Fibroblast of lung (primary cell): Measurements from ENCODE around the gene RSPH1. TPM values are rescaled to one million over a fixed set of nuclear protein-coding genes. Genes with fewer than 3 reads are reported as not detected.

Experiments used
- DNase-seq, 2 donors: peaks; one replicate each; pipeline versions ENCODE4 v3.0.0 to v3.0.0-alpha.2; 2010; ENCODE audit warnings: low read depth in 2 of 2
- H2AFZ ChIP-seq: 2 replicates; pipeline ENCODE4 v1.5.1; 2012; ENCODE audit warnings: low read length, control low read depth, inconsistent platforms
- H3K27ac ChIP-seq: 2 replicates; pipeline ENCODE4 v1.5.1; 2011; ENCODE audit warnings: low read length, control low read depth; ENCODE audit not compliant: insufficient read depth
- H3K27me3 ChIP-seq: 2 replicates; pipeline ENCODE4 v1.5.1; 2011; ENCODE audit warnings: mild to moderate bottlenecking, low read length; ENCODE audit not compliant: control insufficient read depth, insufficient read depth
- H3K36me3 ChIP-seq: 2 replicates; pipeline ENCODE4 v1.5.1; 2011; ENCODE audit warnings: low read length; ENCODE audit not compliant: control insufficient read depth, insufficient read depth
- H3K4me1 ChIP-seq: 2 replicates; pipeline ENCODE4 v1.5.1; 2011; ENCODE audit warnings: low read length; ENCODE audit not compliant: control insufficient read depth, insufficient read depth; ENCODE audit errors: extremely low read depth
- H3K4me2 ChIP-seq: 2 replicates; pipeline ENCODE4 v1.5.1; 2011; ENCODE audit warnings: low read length, control low read depth; ENCODE audit not compliant: insufficient read depth; ENCODE audit errors: extremely low read depth
- H3K4me3 ChIP-seq, 4 experiments: fragments of 200-600 bp in 1 of 4; sonication (generic) in 1 of 4; replicated peaks in 1 of 4; 2 replicates each; pipeline ENCODE4 v1.5.1; 2011 to 2016; ENCODE audit warnings: low read length in 4 of 4, low read depth in 3 of 4, mild to moderate bottlenecking in 3 of 4, control low read depth in 2 of 4, inconsistent platforms in 1 of 4, mixed read lengths in 1 of 4; ENCODE audit not compliant: insufficient read depth in 1 of 4; ENCODE audit errors: control extremely low read depth in 1 of 4
- H3K79me2 ChIP-seq: 2 replicates; pipeline ENCODE4 v1.5.1; 2012; ENCODE audit warnings: mild to moderate bottlenecking, low read length, inconsistent platforms; ENCODE audit not compliant: control insufficient read depth, insufficient read depth
- H3K9ac ChIP-seq: 2 replicates; pipeline ENCODE4 v1.5.1; 2011; ENCODE audit warnings: mild to moderate bottlenecking, low read length, control low read depth; ENCODE audit not compliant: insufficient read depth
- H3K9me3 ChIP-seq: 2 replicates; pipeline ENCODE4 v1.5.1; 2012; ENCODE audit warnings: low read depth, low read length; ENCODE audit not compliant: control insufficient read depth, insufficient read depth
- H4K20me1 ChIP-seq: 2 replicates; pipeline ENCODE4 v1.5.1; 2011; ENCODE audit warnings: low read length; ENCODE audit not compliant: control insufficient read depth, insufficient read depth; ENCODE audit errors: extremely low read depth
- CTCF ChIP-seq, 2 donors: IDR thresholded peaks in 1 of 2; conservative IDR thresholded peaks in 1 of 2; 1 replicate in 1 of 2; 2 replicates in 1 of 2; pipeline ENCODE4 v1.5.1; 2011 to 2012; ENCODE audit warnings: low read length in 2 of 2, control low read depth in 1 of 2, inconsistent platforms in 1 of 2, low read depth in 1 of 2, mild to moderate bottlenecking in 1 of 2
- EZH2 ChIP-seq: IDR thresholded peaks from 2 replicates; pipeline ENCODE4 v1.5.1; 2012; ENCODE audit warnings: low read length, control low read depth, mild to moderate bottlenecking; ENCODE audit errors: missing control alignments
- polyA plus RNA-seq, 2 donors: library from polyadenylated mRNA; depleted of rRNA in 1 of 2; stranded (reverse) in 1 of 2; unstranded in 1 of 2; fragments of >200 nt; gene quantifications; 2 replicates each; pipeline ENCODE4 v1.2.1, GENCODE V29; 2011 to 2012; ENCODE audit warnings: missing spikeins in 1 of 2
- total RNA-seq: library from RNA; depleted of rRNA; stranded (reverse); fragments of >200 nt; gene quantifications from 2 replicates; pipeline ENCODE4 v1.2.1, GENCODE V29; 2014

RSPH1 gene
- total and polyA plus RNA-seq, 2 donors (not counting 1 experiment from before 2014, with no cell fraction given): not detected

GRCh38 chr21:42491328-42491727 lies 4.7 kb downstream of the RSPH1 start:
- no peaks in the 10 kb centered on the region for H3K79me2 ChIP-seq

DNA sequence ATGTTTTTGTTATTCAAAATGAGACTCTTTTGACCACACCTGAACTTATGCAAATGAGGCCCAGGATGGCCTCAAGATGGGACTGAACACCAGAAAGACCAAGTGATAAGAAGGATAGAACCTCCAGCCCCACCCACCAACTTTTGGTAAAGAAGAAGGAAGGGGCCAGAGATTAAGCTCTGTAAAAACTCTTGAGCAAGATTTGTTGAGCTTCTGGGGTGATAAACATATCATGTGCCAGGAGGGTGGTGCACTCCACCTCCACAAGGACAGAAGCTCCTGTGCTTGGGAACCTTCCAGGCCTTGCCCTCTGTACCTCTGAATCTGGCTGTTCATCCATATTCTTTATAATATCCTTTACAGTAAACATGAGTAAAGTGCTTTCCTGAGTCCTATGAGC lies 5.3 kb downstream of the RSPH1 start:
- no peak overlapping the region for H3K4me3 ChIP-seq
- no peaks in the 10 kb centered on the region for H3K9me3 ChIP-seq
- no peak for DNase-seq
- no peak overlapping the region for H3K27ac ChIP-seq
- no peaks in the 10 kb centered on the region for H3K36me3 ChIP-seq
- H4K20me1 ChIP-seq: no peaks in the 10 kb centered on the region
- peaks cover 12% of the 10 kb centered on the region for H3K27me3 ChIP-seq
- H3K4me1 ChIP-seq: no peaks in the 10 kb centered on the region
- no peak for TF ChIP-seq CTCF (conservative IDR thresholded peaks at IDR 0.05 in 1 of 2, IDR thresholded peaks at IDR 0.05 in 1 of 2; ENCODE audit: low read depth in 1 of 2, low read length in 2 of 2)
- no peak for TF ChIP-seq EZH2
- H3K4me2 ChIP-seq: no peak overlapping the region
- no peak overlapping the region for H3K9ac ChIP-seq
- no peak overlapping the region for H2AFZ ChIP-seq
- H3K79me2 ChIP-seq: no peaks in the 10 kb centered on the region

More at GRCh38 chr21:42491328-42491727, 4.7 kb downstream of the RSPH1 start:
- H3K4me3 ChIP-seq: no peak overlapping the region
- no peak overlapping the region for H3K4me2 ChIP-seq
- peaks cover 8% of the 10 kb centered on the region for H3K27me3 ChIP-seq
- no peaks in the 10 kb centered on the region for H3K4me1 ChIP-seq
- H3K27ac ChIP-seq: no peak overlapping the region
- no peaks in the 10 kb centered on the region for H4K20me1 ChIP-seq
- no peak overlapping the region for H2AFZ ChIP-seq
- H3K9me3 ChIP-seq: no peaks in the 10 kb centered on the region
- DNase-seq: no peak
- no peak overlapping the region for H3K9ac ChIP-seq
- TF ChIP-seq CTCF (conservative IDR thresholded peaks at IDR 0.05 in 1 of 2, IDR thresholded peaks at IDR 0.05 in 1 of 2; ENCODE audit: low read depth in 1 of 2, low read length in 2 of 2): no peak
- TF ChIP-seq EZH2: no peak
- no peaks in the 10 kb centered on the region for H3K36me3 ChIP-seq

- TF ChIP-seq CTCF (conservative IDR thresholded peaks at IDR 0.05 in 1 of 2, IDR thresholded peaks at IDR 0.05 in 1 of 2; ENCODE audit: low read depth in 1 of 2, low read length in 2 of 2) (no peak), EZH2 (no peak)
- H3K4me1 ChIP-seq: no peaks in the 10 kb centered on the region
- H3K9ac ChIP-seq: no peak overlapping the region
- H2AFZ ChIP-seq: no peak overlapping the region
- no peaks in the 10 kb centered on the region for H3K36me3 ChIP-seq
- no peak overlapping the region for H3K4me2 ChIP-seq
- H3K27ac ChIP-seq: no peak overlapping the region
- H3K79me2 ChIP-seq: no peaks in the 10 kb centered on the region
- DNase-seq: no peak
- peaks cover 15% of the 10 kb centered on the region for H3K27me3 ChIP-seq
- H3K4me3 ChIP-seq: no peak overlapping the region
- no peaks in the 10 kb centered on the region for H4K20me1 ChIP-seq
- H3K9me3 ChIP-seq: no peaks in the 10 kb centered on the region
These were observed 6.0 kb downstream of the RSPH1 start for GRCh38 chr21:42489991-42490390.
